Keratinocyte (primary cell): ENCODE data around the gene TIPRL. TPM values are rescaled to one million over a fixed set of nuclear protein-coding genes. Genes with fewer than 3 reads are reported as not detected.

Source experiments
- DNase-seq: peaks from one replicate; pipeline ENCODE4 v3.0.0-alpha.2; 2011; ENCODE audit warnings: low read depth, missing footprints, low spot score
- FAIRE-seq: peaks from 2 replicates; lab custom pipeline; 2011; peaks lifted over from hg19 to GRCh38; lab: Jason Lieb, UNC
- H2AFZ ChIP-seq: 2 replicates; pipeline ENCODE4 v1.6.0; 2012; ENCODE audit warnings: low read length, control low read depth, inconsistent platforms; ENCODE audit not compliant: control insufficient read depth
- H3K27ac ChIP-seq: 2 replicates; pipeline ENCODE4 v1.5.1; 2011; ENCODE audit warnings: low read length; ENCODE audit not compliant: control insufficient read depth, insufficient read depth
- H3K27me3 ChIP-seq: 3 replicates; pipeline ENCODE4 v1.6.0; 2011; ENCODE audit warnings: low read length; ENCODE audit not compliant: control insufficient read depth, insufficient read depth; ENCODE audit errors: extremely low read depth
- H3K36me3 ChIP-seq, 2 experiments: 2 replicates in 1 of 2; 3 replicates in 1 of 2; pipeline ENCODE4 v1.5.1; 2011; ENCODE audit warnings: low read length in 2 of 2, mild to moderate bottlenecking in 1 of 2; ENCODE audit not compliant: control insufficient read depth in 2 of 2, insufficient read depth in 2 of 2; ENCODE audit errors: extremely low read depth in 1 of 2
- H3K4me1 ChIP-seq: 3 replicates; pipeline ENCODE4 v1.5.1; 2011; ENCODE audit warnings: low read length; ENCODE audit not compliant: control insufficient read depth, insufficient read depth; ENCODE audit errors: extremely low read depth
- H3K4me2 ChIP-seq: 3 replicates; pipeline ENCODE4 v1.6.0; 2011; ENCODE audit warnings: low read depth, low read length; ENCODE audit not compliant: control insufficient read depth, insufficient read depth; ENCODE audit errors: extremely low read depth
- H3K4me3 ChIP-seq, 3 experiments: fragments of 200-600 bp in 1 of 3; sonication (generic) in 1 of 3; 2 replicates in 2 of 3; 3 replicates in 1 of 3; pipeline ENCODE4 v1.5.1; 2011 to 2016; ENCODE audit warnings: low read length in 3 of 3, mild to moderate bottlenecking in 3 of 3, control low read depth in 2 of 3, inconsistent platforms in 1 of 3, low read depth in 1 of 3, mixed read lengths in 1 of 3, mixed run types in 1 of 3, moderate library complexity in 1 of 3; ENCODE audit not compliant: control insufficient read depth in 2 of 3, insufficient read depth in 2 of 3; ENCODE audit errors: extremely low read depth in 1 of 3
- H3K79me2 ChIP-seq: 2 replicates; pipeline ENCODE4 v1.6.0; 2012; ENCODE audit warnings: low read length; ENCODE audit not compliant: control insufficient read depth, insufficient read depth
- H3K9ac ChIP-seq: 3 replicates; pipeline ENCODE4 v1.6.0; 2011; ENCODE audit warnings: low read length; ENCODE audit not compliant: control insufficient read depth, insufficient read depth; ENCODE audit errors: extremely low read depth
- H3K9me1 ChIP-seq: 3 replicates; pipeline ENCODE4 v1.6.0; 2011; ENCODE audit warnings: low read length; ENCODE audit not compliant: control insufficient read depth, insufficient read depth; ENCODE audit errors: extremely low read depth
- H3K9me3 ChIP-seq: 2 replicates; pipeline ENCODE4 v1.5.1; 2012; ENCODE audit warnings: low read depth, low read length; ENCODE audit not compliant: control insufficient read depth
- H4K20me1 ChIP-seq: 3 replicates; pipeline ENCODE4 v1.6.0; 2011; ENCODE audit warnings: low read length; ENCODE audit not compliant: control insufficient read depth, insufficient read depth; ENCODE audit errors: extremely low read depth
- EZH2 ChIP-seq: IDR thresholded peaks from one replicate; pipeline ENCODE4 v1.6.1; 2012; ENCODE audit warnings: inconsistent platforms, mild to moderate bottlenecking, low read length, moderate library complexity
- dilution Hi-C: fragments of 300-500 bp; cut with MboI; formaldehyde crosslinking; loops from one replicate; pipeline ENCODE4 v1.7.0; 2020; ENCODE audit warnings: low sequenced_read_pairs; ENCODE audit not compliant: extremely low pct_ligation_motif_present
- polyA plus RNA-seq, 5 experiments: library from polyadenylated mRNA; depleted of rRNA in 3 of 5; stranded (reverse) in 3 of 5; stranded (forward) in 1 of 5; unstranded in 1 of 5; fragments of >200 nt; gene quantifications; 1 replicate in 1 of 5; 2 replicates in 3 of 5; 3 replicates in 1 of 5; pipeline versions ENCODE4 v1.2.1 to v1.2.3, GENCODE V29; 2011 to 2012; ENCODE audit warnings: missing spikeins in 2 of 5, low read depth in 1 of 5, low replicate concordance in 1 of 5
- TF ChIP-seq, protein P1 (sequence below), 3 experiments: IDR thresholded peaks in 1 of 3; conservative IDR thresholded peaks in 1 of 3; optimal IDR thresholded peaks in 1 of 3; 2 replicates in 2 of 3; 3 replicates in 1 of 3; pipeline versions ENCODE3 to v1.5.1; 2011; ENCODE audit warnings: low read length in 3 of 3, mild to moderate bottlenecking in 3 of 3, moderate library complexity in 2 of 3, control low read depth in 1 of 3, inconsistent platforms in 1 of 3; ENCODE audit not compliant: insufficient read depth in 2 of 3; ENCODE audit errors: extremely low read depth in 1 of 3

Gene TIPRL
- polyA plus RNA-seq, 1 donor (not counting 4 experiments of a cell fraction or from before 2014, with no cell fraction given), result 62.5 TPM

- Histone ChIP-seq H3K4me2 (no peak overlapping the region), H3K9me1 (no peaks in the 10 kb centered on the region), H3K9me3 (no peaks in the 10 kb centered on the region), H3K79me2 (no peaks in the 10 kb centered on the region), H3K27me3 (no peaks in the 10 kb centered on the region), H3K4me1 (no peaks in the 10 kb centered on the region), H3K9ac (no peak overlapping the region), H3K36me3 (no peaks in the 10 kb centered on the region), H2AFZ (no peak overlapping the region), H3K4me3 (no peak overlapping the region), H4K20me1 (no peaks in the 10 kb centered on the region), H3K27ac (no peak overlapping the region)
- TF ChIP-seq, protein P1, sequence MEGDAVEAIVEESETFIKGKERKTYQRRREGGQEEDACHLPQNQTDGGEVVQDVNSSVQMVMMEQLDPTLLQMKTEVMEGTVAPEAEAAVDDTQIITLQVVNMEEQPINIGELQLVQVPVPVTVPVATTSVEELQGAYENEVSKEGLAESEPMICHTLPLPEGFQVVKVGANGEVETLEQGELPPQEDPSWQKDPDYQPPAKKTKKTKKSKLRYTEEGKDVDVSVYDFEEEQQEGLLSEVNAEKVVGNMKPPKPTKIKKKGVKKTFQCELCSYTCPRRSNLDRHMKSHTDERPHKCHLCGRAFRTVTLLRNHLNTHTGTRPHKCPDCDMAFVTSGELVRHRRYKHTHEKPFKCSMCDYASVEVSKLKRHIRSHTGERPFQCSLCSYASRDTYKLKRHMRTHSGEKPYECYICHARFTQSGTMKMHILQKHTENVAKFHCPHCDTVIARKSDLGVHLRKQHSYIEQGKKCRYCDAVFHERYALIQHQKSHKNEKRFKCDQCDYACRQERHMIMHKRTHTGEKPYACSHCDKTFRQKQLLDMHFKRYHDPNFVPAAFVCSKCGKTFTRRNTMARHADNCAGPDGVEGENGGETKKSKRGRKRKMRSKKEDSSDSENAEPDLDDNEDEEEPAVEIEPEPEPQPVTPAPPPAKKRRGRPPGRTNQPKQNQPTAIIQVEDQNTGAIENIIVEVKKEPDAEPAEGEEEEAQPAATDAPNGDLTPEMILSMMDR (optimal IDR thresholded peaks at IDR 0.05 in 1 of 3, IDR thresholded peaks at IDR 0.05 in 1 of 3, conservative IDR thresholded peaks at IDR 0.05 in 1 of 3; ENCODE audit: extremely low read depth in 1 of 3, insufficient read depth in 2 of 3, low read length in 3 of 3), result no peak
- no peak for TF ChIP-seq EZH2
- FAIRE-seq (no peak), DNase-seq (no peak)
- dilution Hi-C loops, result no loop called here
These were observed 31.6 kb downstream of the TIPRL start for GRCh38 chr1:168210312-168210711.

GRCh38 chr1:168213349-168213748 is 34.6 kb downstream of the TIPRL start:
- H3K27me3 ChIP-seq, result no peaks in the 10 kb centered on the region
- no peak overlapping the region for H2AFZ ChIP-seq
- H3K4me2 ChIP-seq, result no peak overlapping the region
- no peak overlapping the region for H3K27ac ChIP-seq
- no peaks in the 10 kb centered on the region for H3K9me3 ChIP-seq
- H3K4me1 ChIP-seq, result no peaks in the 10 kb centered on the region
- dilution Hi-C loops, result no loop called here
- H3K36me3 ChIP-seq, result no peaks in the 10 kb centered on the region
- H3K4me3 ChIP-seq, result no peak overlapping the region
- no peak overlapping the region for H3K9ac ChIP-seq
- no peak for TF ChIP-seq EZH2
- TF ChIP-seq, protein P1 (optimal IDR thresholded peaks at IDR 0.05 in 1 of 3, IDR thresholded peaks at IDR 0.05 in 1 of 3, conservative IDR thresholded peaks at IDR 0.05 in 1 of 3; ENCODE audit: extremely low read depth in 1 of 3, insufficient read depth in 2 of 3, low read length in 3 of 3), result no peak
- H4K20me1 ChIP-seq, result no peaks in the 10 kb centered on the region
- FAIRE-seq (no peak), DNase-seq (no peak)
- no peaks in the 10 kb centered on the region for H3K79me2 ChIP-seq
- no peaks in the 10 kb centered on the region for H3K9me1 ChIP-seq
